ENCODE results near the gene TMEM184B. TPM values are rescaled to one million over a fixed set of nuclear protein-coding genes. Genes with fewer than 3 reads are reported as not detected.

Gene TMEM184B
- total and polyA plus RNA-seq, 2 of the 8 experiments (the other 6 are each of a cell fraction or from before 2014, with no cell fraction given): 41.6 to 81.0 TPM

DNA sequence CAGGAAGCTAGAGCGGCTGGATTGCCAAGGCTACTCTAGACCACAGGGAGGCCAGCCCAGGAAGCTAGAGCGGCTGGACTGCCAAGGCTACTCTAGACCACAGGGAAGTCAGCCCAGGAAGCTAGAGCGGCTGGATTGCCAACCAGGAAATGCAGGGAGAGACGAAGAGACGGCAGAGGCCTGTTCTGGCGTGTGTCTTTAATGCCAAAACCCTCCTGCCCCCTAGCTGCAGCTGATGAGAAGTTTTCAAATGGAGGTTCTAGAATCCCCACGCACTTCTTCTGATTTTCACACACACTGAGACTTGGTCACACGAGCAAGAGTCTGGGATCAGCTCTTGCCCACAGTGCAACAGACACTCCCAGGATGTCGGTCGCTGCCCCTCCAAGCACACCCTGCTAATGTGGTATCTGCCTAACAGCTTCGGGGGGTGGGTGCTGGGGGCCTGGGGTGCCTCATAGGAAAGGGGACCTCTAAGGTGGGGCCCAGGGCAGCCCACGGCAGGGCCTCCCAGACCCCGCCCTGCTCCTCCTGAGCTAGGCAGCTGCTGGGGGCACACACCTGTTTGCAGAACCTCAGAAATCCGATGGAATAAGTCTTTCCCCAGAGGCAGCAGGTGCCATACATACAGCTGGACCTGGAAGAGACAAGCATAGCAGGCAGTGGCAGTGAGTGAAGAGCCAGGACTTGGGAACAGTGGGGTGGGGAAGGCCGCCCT, 42.5 kb downstream of the TMEM184B start:
- H3K23ac ChIP-seq (ENCODE audit: insufficient read length): no peak overlapping the region
- H2AK5ac ChIP-seq (ENCODE audit: low read depth, low read length): no peak overlapping the region
- no peak overlapping the region for H2BK120ac ChIP-seq (replicated peaks; ENCODE audit: low read depth, low read length)
- H2AFZ ChIP-seq (ENCODE audit: low read length): no peak overlapping the region
- H3K9ac ChIP-seq (replicated peaks in 1 of 4; ENCODE audit: extremely low read depth in 1 of 4, low read depth in 3 of 4, low read length in 3 of 4): no peak overlapping the region
- H3K79me2 ChIP-seq (ENCODE audit: control insufficient read depth in 1 of 2, insufficient read depth in 2 of 2, low read length in 2 of 2): no peaks in the 10 kb centered on the region
- TF ChIP-seq, protein P1, sequence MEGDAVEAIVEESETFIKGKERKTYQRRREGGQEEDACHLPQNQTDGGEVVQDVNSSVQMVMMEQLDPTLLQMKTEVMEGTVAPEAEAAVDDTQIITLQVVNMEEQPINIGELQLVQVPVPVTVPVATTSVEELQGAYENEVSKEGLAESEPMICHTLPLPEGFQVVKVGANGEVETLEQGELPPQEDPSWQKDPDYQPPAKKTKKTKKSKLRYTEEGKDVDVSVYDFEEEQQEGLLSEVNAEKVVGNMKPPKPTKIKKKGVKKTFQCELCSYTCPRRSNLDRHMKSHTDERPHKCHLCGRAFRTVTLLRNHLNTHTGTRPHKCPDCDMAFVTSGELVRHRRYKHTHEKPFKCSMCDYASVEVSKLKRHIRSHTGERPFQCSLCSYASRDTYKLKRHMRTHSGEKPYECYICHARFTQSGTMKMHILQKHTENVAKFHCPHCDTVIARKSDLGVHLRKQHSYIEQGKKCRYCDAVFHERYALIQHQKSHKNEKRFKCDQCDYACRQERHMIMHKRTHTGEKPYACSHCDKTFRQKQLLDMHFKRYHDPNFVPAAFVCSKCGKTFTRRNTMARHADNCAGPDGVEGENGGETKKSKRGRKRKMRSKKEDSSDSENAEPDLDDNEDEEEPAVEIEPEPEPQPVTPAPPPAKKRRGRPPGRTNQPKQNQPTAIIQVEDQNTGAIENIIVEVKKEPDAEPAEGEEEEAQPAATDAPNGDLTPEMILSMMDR (IDR thresholded peaks at IDR 0.05; ENCODE audit: control extremely low read depth in 1 of 3, insufficient read depth in 1 of 3, low read depth in 1 of 3, low read length in 3 of 3): peak; percentile 45 to 65 (median 55)
- TF ChIP-seq RAD21 (IDR thresholded peaks at IDR 0.05 in 1 of 2, conservative IDR thresholded peaks at IDR 0.05 in 1 of 2; ENCODE audit: low read depth in 2 of 2, low read length in 2 of 2) (peak; percentile 69), CREB1 (IDR thresholded peaks at IDR 0.05) (no peak), NRF1 (IDR thresholded peaks at IDR 0.05; ENCODE audit: low read depth, low read length) (no peak)
- no peaks in the 10 kb centered on the region for H3K9me3 ChIP-seq (ENCODE audit: insufficient read depth in 2 of 2, low read depth in 1 of 2, low read length in 1 of 2)
- no peak overlapping the region for H2BK12ac ChIP-seq (ENCODE audit: low read depth, low read length)
- H4K20me1 ChIP-seq (replicated peaks in 1 of 2; ENCODE audit: control insufficient read depth in 1 of 2, insufficient read depth in 2 of 2, low read length in 2 of 2): peaks cover 0 to 11% of the 10 kb centered on the region in 2 experiments
- no peaks in the 10 kb centered on the region for H3K4me1 ChIP-seq (replicated peaks in 1 of 4; ENCODE audit: control insufficient read depth in 3 of 4, insufficient read depth in 4 of 4, low read length in 3 of 4)
- 88% methylated on average over 13 of the region's 15 CpGs; no CpG with 5 or more reads in 1 of the 2 experiments for WGBS, 2 experiments (ENCODE audit: extremely low coverage in 1 of 2, insufficient coverage in 1 of 2, insufficient read length in 1 of 2, insufficient replicate concordance in 2 of 2, low coverage in 1 of 2, low lambda C conversion rate in 2 of 2, missing lambda C conversion rate in 1 of 2)
- ChIA-PET POLR2A (ENCODE audit: partially characterized antibody) (interaction anchor here (0.9 kb wide), 1 partner anchor 41 kb away, joined by 3 read pairs; no protein-coding TSS in a partner anchor), CTCF (ENCODE audit: partially characterized antibody) (interaction anchor here (0.7 to 4.2 kb wide), 26 partner anchors 8 to 177 kb away, joined by 3 to 24 read pairs (median 4); no protein-coding TSS in a partner anchor)
- no peak overlapping the region for H2BK20ac ChIP-seq (ENCODE audit: low read length)
- no peak overlapping the region for H4K5ac ChIP-seq (ENCODE audit: insufficient read length, low read depth, low read length)
- H3K14ac ChIP-seq (ENCODE audit: insufficient read length): no peak overlapping the region
- H3K79me1 ChIP-seq (ENCODE audit: low read depth, low read length): no peaks in the 10 kb centered on the region
- H3K23me2 ChIP-seq (ENCODE audit: low read depth, low read length): no peaks in the 10 kb centered on the region
- peaks cover 0 to 37% (median 22%) of the 10 kb centered on the region in 4 experiments; a peak in 7 of 8 replicates for H3K36me3 ChIP-seq (ENCODE audit: control insufficient read depth in 2 of 4, insufficient read depth in 4 of 4, low read length in 3 of 4)
- no peak overlapping the region for H3K4me2 ChIP-seq (ENCODE audit: insufficient read depth in 1 of 2, low read depth in 2 of 2, low read length in 2 of 2)
- no peak overlapping the region for H3K18ac ChIP-seq (ENCODE audit: extremely low read depth, low read length)
- H2BK5ac ChIP-seq (ENCODE audit: low read depth, low read length): no peak overlapping the region
- no peak overlapping the region for H4K8ac ChIP-seq (ENCODE audit: extremely low read depth, insufficient read depth, low read length)
- no peak overlapping the region for H3K27ac ChIP-seq (ENCODE audit: low read depth, low read length)
- DNase-seq (ENCODE audit: low read depth in 1 of 2, low spot score in 2 of 2) (no peak), FAIRE-seq (no peak)
- H4K91ac ChIP-seq (replicated peaks; ENCODE audit: insufficient read length, low read length): no peak overlapping the region
- H3K4ac ChIP-seq (replicated peaks; ENCODE audit: insufficient read length, low read depth, low read length): no peak overlapping the region
- no peak overlapping the region for H3K4me3 ChIP-seq (ENCODE audit: extremely low read depth in 1 of 4, insufficient read depth in 2 of 4, low read depth in 3 of 4, low read length in 4 of 4)
- no peak overlapping the region for H2BK15ac ChIP-seq (ENCODE audit: low read length)
- H3K56ac ChIP-seq (replicated peaks; ENCODE audit: insufficient read length, low read depth, low read length): no peak overlapping the region
- H3K27me3 ChIP-seq (replicated peaks in 1 of 4; ENCODE audit: control insufficient read depth in 3 of 4, extremely low read depth in 1 of 4, insufficient read depth in 3 of 4, low read length in 3 of 4): no peaks in the 10 kb centered on the region; a peak in 1 of 7 replicates
